Neural crest cell (in vitro differentiated cells): Measurements from ENCODE around the gene PHACTR1. TPM values are rescaled to one million over a fixed set of nuclear protein-coding genes. Genes with fewer than 3 reads are reported as not detected.
A peak's percentile ranks its signal among the peaks of the same experiment; 100 is the strongest.

ENCODE experiments used
- DNase-seq: peaks from one replicate; pipeline ENCODE4 v3.0.0; 2021; ENCODE audit warnings: low read depth, mixed read lengths, low spot score
- H3K27ac Mint-ChIP-seq: one replicate; pipeline ENCODE4 v1.8.0; 2021; ENCODE audit warnings: mild to moderate bottlenecking, mixed read lengths; ENCODE audit not compliant: unreplicated experiment
- H3K27me3 Mint-ChIP-seq: 2 replicates; pipeline ENCODE4 v1.8.0; 2021; ENCODE audit warnings: low read depth, mild to moderate bottlenecking, mixed read lengths
- H3K36me3 Mint-ChIP-seq: 2 replicates; pipeline ENCODE4 v1.8.0; 2021; ENCODE audit warnings: low read depth, mild to moderate bottlenecking, mixed read lengths
- H3K4me1 Mint-ChIP-seq: 2 replicates; pipeline ENCODE4 v1.8.0; 2021; ENCODE audit warnings: mixed read lengths
- H3K4me3 Mint-ChIP-seq: one replicate; pipeline ENCODE4 v1.8.0; 2021; ENCODE audit warnings: mild to moderate bottlenecking, mixed read lengths
- H3K9me3 Mint-ChIP-seq: 2 replicates; pipeline ENCODE4 v1.8.0; 2021; ENCODE audit warnings: mixed read lengths
- total RNA-seq: library from RNA; stranded (reverse); gene quantifications from 2 replicates; pipeline ENCODE4 v1.2.1, GENCODE V29; 2021
- TF ChIP-seq, protein P1 (sequence below): fragments of 200-600 bp; sonication (generic); conservative IDR thresholded peaks from 2 replicates; pipeline ENCODE4 v1.5.0; 2021; ENCODE audit warnings: antibody characterized with exemption, mild to moderate bottlenecking

The PHACTR1 gene
- total RNA-seq, 1 donor from 2014 or later = 10.4 TPM

GRCh38 chr6:13113981-13114593 lies 397.5 kb downstream of the PHACTR1 start:
- Mint-ChIP-seq H3K36me3 (peaks cover 7% of the 10 kb centered on the region), H3K4me1 (no peaks in the 10 kb centered on the region), H3K27ac (no peak overlapping the region), H3K9me3 (peaks cover 13% of the 10 kb centered on the region), H3K4me3 (no peak overlapping the region), H3K27me3 (no peaks in the 10 kb centered on the region)
- no peak for DNase-seq
- TF ChIP-seq, protein P1, sequence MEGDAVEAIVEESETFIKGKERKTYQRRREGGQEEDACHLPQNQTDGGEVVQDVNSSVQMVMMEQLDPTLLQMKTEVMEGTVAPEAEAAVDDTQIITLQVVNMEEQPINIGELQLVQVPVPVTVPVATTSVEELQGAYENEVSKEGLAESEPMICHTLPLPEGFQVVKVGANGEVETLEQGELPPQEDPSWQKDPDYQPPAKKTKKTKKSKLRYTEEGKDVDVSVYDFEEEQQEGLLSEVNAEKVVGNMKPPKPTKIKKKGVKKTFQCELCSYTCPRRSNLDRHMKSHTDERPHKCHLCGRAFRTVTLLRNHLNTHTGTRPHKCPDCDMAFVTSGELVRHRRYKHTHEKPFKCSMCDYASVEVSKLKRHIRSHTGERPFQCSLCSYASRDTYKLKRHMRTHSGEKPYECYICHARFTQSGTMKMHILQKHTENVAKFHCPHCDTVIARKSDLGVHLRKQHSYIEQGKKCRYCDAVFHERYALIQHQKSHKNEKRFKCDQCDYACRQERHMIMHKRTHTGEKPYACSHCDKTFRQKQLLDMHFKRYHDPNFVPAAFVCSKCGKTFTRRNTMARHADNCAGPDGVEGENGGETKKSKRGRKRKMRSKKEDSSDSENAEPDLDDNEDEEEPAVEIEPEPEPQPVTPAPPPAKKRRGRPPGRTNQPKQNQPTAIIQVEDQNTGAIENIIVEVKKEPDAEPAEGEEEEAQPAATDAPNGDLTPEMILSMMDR = no peak

- DNase-seq = no peak
- H3K4me3 Mint-ChIP-seq = no peak overlapping the region
These were observed 399.6 kb downstream of the PHACTR1 start for GRCh38 chr6:13116155-13116554.

DNA sequence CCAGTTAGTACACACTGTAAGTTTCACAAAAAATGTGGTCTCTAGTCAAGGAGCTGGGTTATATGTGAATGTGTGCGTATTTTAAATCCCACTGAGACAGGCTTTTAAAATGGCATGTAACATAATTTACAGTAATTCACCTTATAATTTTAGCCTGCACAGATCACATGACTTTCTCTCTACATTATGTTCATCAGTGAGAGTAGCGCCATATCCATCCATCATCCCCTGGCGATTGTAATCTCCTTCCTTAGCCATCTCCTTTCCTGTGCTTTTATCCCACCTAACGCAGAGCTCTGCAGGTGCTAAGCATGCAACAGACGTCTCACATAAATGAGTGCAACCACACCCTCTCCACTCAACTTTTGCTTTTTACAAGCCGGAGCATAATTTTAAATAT lies 401.0 kb downstream of the PHACTR1 start:
- H3K27ac Mint-ChIP-seq = peak overlapping the region; percentile 83
- H3K4me3 Mint-ChIP-seq = no peak overlapping the region
- TF ChIP-seq, protein P1 = no peak
- H3K27me3 Mint-ChIP-seq = peaks cover 4% of the 10 kb centered on the region
- no peak for DNase-seq
- H3K9me3 Mint-ChIP-seq = no peaks in the 10 kb centered on the region
- no peaks in the 10 kb centered on the region for H3K36me3 Mint-ChIP-seq
- no peaks in the 10 kb centered on the region for H3K4me1 Mint-ChIP-seq

More at GRCh38 chr6:13116155-13116554, 399.6 kb downstream of the PHACTR1 start:
- Mint-ChIP-seq H3K4me1 (no peaks in the 10 kb centered on the region), H3K27ac (no peak overlapping the region), H3K36me3 (peaks cover 2% of the 10 kb centered on the region), H3K27me3 (peaks cover 4% of the 10 kb centered on the region), H3K9me3 (peaks cover 7% of the 10 kb centered on the region)
- TF ChIP-seq, protein P1 = no peak

DNA sequence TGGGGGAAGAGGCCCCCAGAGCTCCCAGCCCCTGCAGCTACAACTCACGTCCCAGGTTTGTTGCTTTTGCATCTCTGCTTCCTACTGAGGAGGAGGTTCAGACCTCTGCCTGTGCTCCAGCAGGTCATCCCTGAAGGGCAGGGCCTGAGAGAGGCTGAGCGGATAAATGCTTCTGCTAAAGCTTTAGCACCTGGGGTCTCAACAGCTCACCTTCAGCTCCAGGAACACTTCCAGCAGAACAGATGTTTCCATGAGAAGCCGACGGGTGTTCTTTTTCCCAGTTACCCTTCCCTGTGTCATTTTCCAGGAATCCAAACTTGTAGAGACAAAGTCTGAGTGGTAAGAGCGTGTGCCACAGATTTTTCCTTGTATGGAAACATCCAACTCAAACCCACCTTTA lies 403.0 kb downstream of the PHACTR1 start:
- no peak overlapping the region for H3K4me3 Mint-ChIP-seq
- H3K27me3 Mint-ChIP-seq = peaks cover 4% of the 10 kb centered on the region
- no peaks in the 10 kb centered on the region for H3K36me3 Mint-ChIP-seq
- TF ChIP-seq, protein P1 = no peak
- no peaks in the 10 kb centered on the region for H3K9me3 Mint-ChIP-seq
- no peaks in the 10 kb centered on the region for H3K4me1 Mint-ChIP-seq
- no peak overlapping the region for H3K27ac Mint-ChIP-seq
- DNase-seq = no peak

DNA sequence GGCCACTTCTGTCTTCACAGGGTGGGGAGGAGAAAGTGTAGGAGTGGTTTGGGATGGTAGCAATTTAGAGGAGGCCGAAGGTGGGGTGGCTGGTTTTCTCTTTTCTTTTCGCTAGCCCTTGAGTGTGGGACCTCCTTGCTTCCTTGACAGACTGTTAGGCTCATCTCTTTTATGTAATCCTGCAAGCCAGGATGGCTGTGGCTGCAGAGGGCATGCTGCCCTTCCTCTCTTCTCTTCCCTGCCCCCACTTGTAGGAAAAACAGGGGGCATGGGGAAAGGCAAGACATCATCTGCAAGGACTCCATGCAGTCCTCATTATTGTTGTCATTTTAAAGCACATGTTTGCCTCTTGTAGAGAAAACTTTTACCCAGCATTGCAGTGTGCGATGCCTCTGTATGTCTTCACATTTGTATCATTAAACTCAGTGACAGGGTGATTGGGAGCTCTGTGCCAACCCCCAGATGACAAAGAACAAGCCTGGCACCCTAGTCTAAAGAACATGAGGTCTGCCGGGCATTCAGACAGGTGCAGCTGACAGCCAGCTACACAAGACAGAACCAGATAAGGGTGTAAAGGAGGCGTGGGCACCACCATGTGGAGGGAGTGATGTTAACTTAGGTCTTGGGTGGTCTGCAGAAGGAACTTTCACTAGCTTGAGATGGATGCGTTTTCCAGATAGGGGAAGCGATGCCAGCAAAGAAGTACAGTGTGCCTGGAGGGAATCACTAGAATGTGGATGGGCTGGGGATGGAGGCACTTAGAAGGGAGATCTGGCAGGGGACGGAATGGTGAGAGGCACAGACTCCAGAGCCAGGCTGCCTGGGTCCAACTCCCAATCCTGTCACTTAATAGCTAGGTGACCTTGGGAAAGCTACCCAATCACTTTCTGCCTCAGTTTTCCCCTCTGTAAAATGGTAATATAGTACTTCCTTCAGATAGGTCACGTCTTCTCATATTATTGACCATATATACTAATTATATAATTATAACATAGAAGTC lies 404.2 kb downstream of the PHACTR1 start:
- H3K4me3 Mint-ChIP-seq = no peak overlapping the region
- no peak overlapping the region for H3K27ac Mint-ChIP-seq
- H3K27me3 Mint-ChIP-seq = peaks cover 4% of the 10 kb centered on the region
- H3K36me3 Mint-ChIP-seq = no peaks in the 10 kb centered on the region
- DNase-seq = no peak
- TF ChIP-seq, protein P1 = no peak
- no peaks in the 10 kb centered on the region for H3K9me3 Mint-ChIP-seq
- H3K4me1 Mint-ChIP-seq = no peaks in the 10 kb centered on the region
